A549 (cell line): ENCODE data around the gene MZT2B. TPM values are rescaled to one million over a fixed set of nuclear protein-coding genes. Genes with fewer than 3 reads are reported as not detected.

Source experiments
- ATAC-seq, 2 experiments: fragments of 200-7000 bp in 1 of 2; fragments of >200 bp in 1 of 2; cut with Nextera tagmentation in 1 of 2; cut with Tn5 transposase in 1 of 2; 3 replicates each; pipeline versions ENCODE4 v1.8.0 to v1.9.1; 2018 to 2020; ENCODE audit warnings: mild to moderate bottlenecking in 1 of 2, moderate library complexity in 1 of 2
- CTCF ChIA-PET: fragments of 300-600 bp; sonication (Branson Sonifier 250); formaldehyde crosslinking; extraction: SDS; loops from one replicate; lab custom pipeline; 2021; ENCODE audit warnings: antibody characterized with exemption, inconsistent platforms; lab: Yijun Ruan, JAX
- POLR2A ChIA-PET: fragments of 350-600 bp; formaldehyde crosslinking; extraction: SDS; loops from one replicate; lab custom pipeline; 2021; ENCODE audit warnings: antibody characterized with exemption, inconsistent platforms; lab: Yijun Ruan, JAX
- DNase-seq, 2 experiments: peaks; one replicate each; pipeline versions ENCODE4 v3.0.0 to v3.0.0-alpha.2; 2011 to 2016; ENCODE audit warnings: low read depth in 1 of 2, low spot score in 1 of 2
- FAIRE-seq: peaks from 2 replicates; lab custom pipeline; 2011; peaks lifted over from hg19 to GRCh38; lab: Jason Lieb, UNC
- H3K27ac ChIP-seq, 2 experiments: fragments of >200 bp; sonication (Bioruptor Twin); formaldehyde crosslinking; 3 replicates each; pipeline ENCODE4 v1.5.1; 2016 to 2017
- H3K4me1 ChIP-seq: fragments of >200 bp; sonication (Bioruptor Twin); formaldehyde crosslinking; 3 replicates; pipeline ENCODE4 v1.6.1; 2016
- H3K4me2 ChIP-seq: fragments of >200 bp; sonication (Bioruptor Twin); formaldehyde crosslinking; 3 replicates; pipeline ENCODE4 v1.6.1; 2016
- H3K4me3 ChIP-seq: fragments of >200 bp; sonication (Bioruptor Twin); formaldehyde crosslinking; 3 replicates; pipeline ENCODE4 v1.5.1; 2016
- H3K9me3 ChIP-seq: fragments of >200 bp; sonication (Bioruptor Twin); formaldehyde crosslinking; 3 replicates; pipeline ENCODE4 v1.6.1; 2016
- BCL3 ChIP-seq: fragments of >200 bp; sonication (Bioruptor Twin); formaldehyde crosslinking; IDR thresholded peaks from 3 replicates; pipeline ENCODE4 v1.6.1; 2016
- CHD2 ChIP-seq: fragments of 150-350 bp; IDR thresholded peaks from 2 replicates; pipeline ENCODE4 v1.6.1; 2014; ENCODE audit warnings: low read length; ENCODE audit not compliant: partially characterized antibody
- CTCF ChIP-seq: fragments of >200 bp; sonication (Bioruptor Twin); formaldehyde crosslinking; IDR thresholded peaks from 3 replicates; pipeline ENCODE4 v1.5.1; 2016
- E2F6 ChIP-seq: IDR thresholded peaks from 2 replicates; pipeline ENCODE4 v1.6.1; 2012; ENCODE audit warnings: low read depth, borderline replicate concordance
- EHF ChIP-seq: fragments of 250-450 bp; sonication (Bioruptor Pico); IDR thresholded peaks from 2 replicates; pipeline ENCODE4 v1.5.0; 2020; ENCODE audit warnings: mild to moderate bottlenecking
- EHMT2 ChIP-seq: fragments of 200-600 bp; sonication (generic); IDR thresholded peaks from 2 replicates; pipeline ENCODE4 v1.6.1; 2016; ENCODE audit warnings: antibody characterized with exemption, low read depth, mild to moderate bottlenecking, moderate library complexity
- ELK1 ChIP-seq: fragments of 150-350 bp; IDR thresholded peaks from 2 replicates; pipeline ENCODE4 v1.6.1; 2014; ENCODE audit warnings: low read depth, mild to moderate bottlenecking, low read length
- ESRRA ChIP-seq: fragments of 150-350 bp; IDR thresholded peaks from 2 replicates; pipeline ENCODE4 v1.6.1; 2014; ENCODE audit warnings: mild to moderate bottlenecking, low read length, borderline replicate concordance
- HDAC2 ChIP-seq: fragments of 200-600 bp; sonication (generic); IDR thresholded peaks from 2 replicates; pipeline ENCODE4 v1.6.1; 2016
- HEYL ChIP-seq: fragments of 250-450 bp; sonication (Bioruptor Pico); IDR thresholded peaks from 2 replicates; pipeline ENCODE4 v1.8.0; 2021; ENCODE audit warnings: mild to moderate bottlenecking, moderate library complexity
- HOXA7 ChIP-seq: fragments of 250-450 bp; sonication (Bioruptor Pico); IDR thresholded peaks from 2 replicates; pipeline ENCODE4 v1.5.0; 2020; ENCODE audit warnings: mild to moderate bottlenecking, moderate library complexity
- HOXB13 ChIP-seq: fragments of 250-450 bp; sonication (Bioruptor Pico); IDR thresholded peaks from 2 replicates; pipeline ENCODE4 v1.5.0; 2020; ENCODE audit warnings: low read depth, mild to moderate bottlenecking, moderate library complexity
- JUN ChIP-seq, 2 experiments: fragments of >200 bp; sonication (Bioruptor Twin); formaldehyde crosslinking; IDR thresholded peaks; 2 replicates in 1 of 2; 3 replicates in 1 of 2; pipeline ENCODE4 v1.6.1; 2016 to 2017
- JUNB ChIP-seq: fragments of >200 bp; sonication (Bioruptor Twin); formaldehyde crosslinking; IDR thresholded peaks from 2 replicates; pipeline ENCODE4 v1.6.1; 2016
- KDM1A ChIP-seq: fragments of 200-600 bp; sonication (generic); IDR thresholded peaks from 2 replicates; pipeline ENCODE4 v1.6.1; 2016; ENCODE audit warnings: low read depth, mild to moderate bottlenecking
- MAFK ChIP-seq: fragments of 450-650 bp; IDR thresholded peaks from 2 replicates; pipeline ENCODE4 v1.6.1; 2014; ENCODE audit not compliant: partially characterized antibody
- MAX ChIP-seq: IDR thresholded peaks from 2 replicates; pipeline ENCODE4 v1.6.1; 2012
- MAZ ChIP-seq: fragments of 150-350 bp; IDR thresholded peaks from 2 replicates; pipeline ENCODE4 v1.6.1; 2014; ENCODE audit warnings: antibody characterized with exemption, low read depth, low read length, borderline replicate concordance
- MYC ChIP-seq: IDR thresholded peaks from 2 replicates; pipeline ENCODE4 v1.6.1; 2012; ENCODE audit warnings: mild to moderate bottlenecking, inconsistent platforms, low read length, improper control_type of control experiment, borderline replicate concordance
- NFE2L2 ChIP-seq: fragments of 150-350 bp; conservative IDR thresholded peaks from 2 replicates; pipeline ENCODE4 v1.6.1; 2014; ENCODE audit warnings: low read length
- NPAS2 ChIP-seq: fragments of 250-450 bp; sonication (Bioruptor Pico); IDR thresholded peaks from 2 replicates; pipeline ENCODE4 v1.8.0; 2022; ENCODE audit warnings: mild to moderate bottlenecking, moderate library complexity, borderline replicate concordance
- NR3C1 ChIP-seq: fragments of >200 bp; sonication (Bioruptor Twin); formaldehyde crosslinking; IDR thresholded peaks from 3 replicates; pipeline ENCODE4 v1.6.1; 2017
- PHF8 ChIP-seq: fragments of 200-600 bp; sonication (generic); IDR thresholded peaks from 2 replicates; pipeline ENCODE4 v1.6.1; 2016; ENCODE audit warnings: low read depth, mild to moderate bottlenecking, antibody characterized with exemption, moderate library complexity, borderline replicate concordance
- POLR2A ChIP-seq: IDR thresholded peaks from 2 replicates; pipeline ENCODE4 v1.6.1; 2012; ENCODE audit warnings: mild to moderate bottlenecking, low read length
- RARB ChIP-seq: fragments of 250-450 bp; sonication (Bioruptor Pico); IDR thresholded peaks from 2 replicates; pipeline ENCODE4 v1.8.0; 2021; ENCODE audit warnings: mild to moderate bottlenecking, moderate library complexity
- RCOR1 ChIP-seq: fragments of 150-350 bp; IDR thresholded peaks from 2 replicates; pipeline ENCODE4 v1.6.1; 2014; ENCODE audit warnings: antibody characterized with exemption, low read length, low read depth
- REST ChIP-seq: fragments of 200-600 bp; sonication (generic); IDR thresholded peaks from 2 replicates; pipeline ENCODE4 v1.6.1; 2016; ENCODE audit warnings: antibody characterized with exemption, mild to moderate bottlenecking, moderate library complexity
- RFX5 ChIP-seq: fragments of 450-650 bp; IDR thresholded peaks from 2 replicates; pipeline ENCODE4 v1.7.1; 2014; ENCODE audit warnings: antibody characterized with exemption, mild to moderate bottlenecking, moderate library complexity
- RNF2 ChIP-seq: fragments of 200-600 bp; sonication (generic); IDR thresholded peaks from 2 replicates; pipeline ENCODE4 v1.6.1; 2016; ENCODE audit warnings: low read depth, mild to moderate bottlenecking, antibody characterized with exemption, moderate library complexity, borderline replicate concordance
- SMC3 ChIP-seq: fragments of >200 bp; sonication (Bioruptor Twin); formaldehyde crosslinking; IDR thresholded peaks from 3 replicates; pipeline ENCODE4 v1.6.1; 2018; ENCODE audit warnings: inconsistent platforms
- TFCP2L1 ChIP-seq: fragments of 250-450 bp; sonication (Bioruptor Pico); IDR thresholded peaks from 2 replicates; pipeline ENCODE4 v1.5.0; 2021; ENCODE audit warnings: mild to moderate bottlenecking
- TP53 ChIP-seq: fragments of 250-450 bp; sonication (Bioruptor Pico); IDR thresholded peaks from 2 replicates; pipeline ENCODE4 v1.5.0; 2021; ENCODE audit warnings: mild to moderate bottlenecking, moderate library complexity
- ZFP36 ChIP-seq: fragments of 450-650 bp; IDR thresholded peaks from 2 replicates; pipeline ENCODE4 v1.6.1; 2014; ENCODE audit warnings: borderline replicate concordance; ENCODE audit not compliant: partially characterized antibody
- ZSCAN20 ChIP-seq: fragments of 250-450 bp; sonication (Bioruptor Pico); IDR thresholded peaks from 2 replicates; pipeline ENCODE4 v1.8.0; 2022; ENCODE audit warnings: mild to moderate bottlenecking, moderate library complexity
- WGBS: methylation state at CpG from one replicate; pipeline ENCODE4 v1.1.6; 2017; ENCODE audit errors: missing lambda C conversion rate; 5-methylcytosine and 5-hydroxymethylcytosine counted together
- polyA plus RNA-seq, 4 experiments: library from polyadenylated mRNA; depleted of rRNA in 3 of 4; stranded (reverse); fragments of >200 nt; fragmentation: RNase III in 1 of 4; extraction: RNeasy Plus Mini Kit Qiagen cat#74134 plus additional on column Dnase treatment in 1 of 4; gene quantifications; 2 replicates in 3 of 4; 3 replicates in 1 of 4; pipeline ENCODE4 v1.2.3, GENCODE V29; 2011 to 2017

The MZT2B gene
- polyA plus RNA-seq, 2 of the 4 experiments (the other 2 are of a cell fraction), result 102 to 273 TPM

GRCh38 chr2:130181325-130181879 lies 660 bp upstream of the MZT2B start, which contains the start of gene SMPD4:
Gene SMPD4 (minus strand): TSS chr2:130181602. CDS start chr2:130176592, 5,010 bp downstream.
- CTCF ChIA-PET, result interaction anchor here (0.6 to 6.0 kb wide), 11 partner anchors 10 to 161 kb away, joined by 3 to 96 read pairs (median 6); partner anchors contain the start of gene IMP4
- Histone ChIP-seq H3K4me1 (peaks cover 9% of the 10 kb centered on the region; the same call in 2 of the 3 replicates), H3K4me3 (peak within 1 kb of the TSS; percentile 99), H3K4me2 (peak within 1 kb of the TSS; percentile 98), H3K9me3 (no peaks in the 10 kb centered on the region), H3K27ac (peak within 1 kb of the TSS; percentile 93 to 99)
- DNase-seq (peak; percentile 43 to 97), FAIRE-seq (no peak), ATAC-seq (peak; percentile 80 to 82)
- POLR2A ChIA-PET, result interaction anchor here (0.6 to 2.1 kb wide), 6 partner anchors 16 to 161 kb away, joined by 3 to 24 read pairs (median 5); partner anchors contain the start of gene IMP4
- WGBS, result no CpG with 5 or more reads among the region's 55 CpGs
- 0 out of 2 replicates have a peak, but pooled peaks have one; percentile 55 for TF ChIP-seq PHF8
- TF ChIP-seq POLR2A, result peak; percentile 54
- no peak for TF ChIP-seq RCOR1
- peak; percentile 93; the same call in 1 of the 2 replicates for TF ChIP-seq HDAC2
- no peak for TF ChIP-seq RARB (CRISPR knock-in tag)
- TF ChIP-seq NPAS2 (CRISPR knock-in tag), result no peak
- no peak for TF ChIP-seq ESRRA
- TF ChIP-seq TP53, result no peak
- TF ChIP-seq NR3C1, result no peak
- TF ChIP-seq HEYL (CRISPR knock-in tag), result no peak
- no peak for TF ChIP-seq KDM1A
- no peak for TF ChIP-seq EHMT2
- no peak for TF ChIP-seq RNF2
- no peak for TF ChIP-seq RFX5
- TF ChIP-seq HOXB13 (CRISPR knock-in tag), result no peak
- peak in 1 of 2 experiments; percentile 44; a peak in 2 of 5 replicates for TF ChIP-seq JUN (IDR thresholded peaks at IDR 0.05)
- TF ChIP-seq ZFP36, result no peak
- TF ChIP-seq ZSCAN20 (CRISPR knock-in tag), result no peak
- TF ChIP-seq CTCF, result no peak
- no peak for TF ChIP-seq CHD2
- TF ChIP-seq MYC, result peak; percentile 75
- no peak for TF ChIP-seq EHF (CRISPR knock-in tag)
- peak; percentile 85 for TF ChIP-seq E2F6
- TF ChIP-seq SMC3, result no peak
- TF ChIP-seq BCL3, result 0 out of 3 replicates have a peak, but pooled peaks have one; percentile 14
- no peak for TF ChIP-seq NFE2L2
- TF ChIP-seq MAZ, result no peak
- TF ChIP-seq TFCP2L1 (CRISPR knock-in tag), result no peak
- peak; percentile 77 for TF ChIP-seq MAX
- TF ChIP-seq REST, result no peak
- no peak for TF ChIP-seq JUNB
- TF ChIP-seq MAFK, result no peak
- TF ChIP-seq HOXA7 (CRISPR knock-in tag), result no peak
- no peak for TF ChIP-seq ELK1
